ENCODE data around the gene SYNM.
"Not testable (repeated sequence)": the region's sequence is repeated elsewhere in the genome, so short reads cannot be mapped to it uniquely, and the experiment has no call there.

SYNM gene

DNA sequence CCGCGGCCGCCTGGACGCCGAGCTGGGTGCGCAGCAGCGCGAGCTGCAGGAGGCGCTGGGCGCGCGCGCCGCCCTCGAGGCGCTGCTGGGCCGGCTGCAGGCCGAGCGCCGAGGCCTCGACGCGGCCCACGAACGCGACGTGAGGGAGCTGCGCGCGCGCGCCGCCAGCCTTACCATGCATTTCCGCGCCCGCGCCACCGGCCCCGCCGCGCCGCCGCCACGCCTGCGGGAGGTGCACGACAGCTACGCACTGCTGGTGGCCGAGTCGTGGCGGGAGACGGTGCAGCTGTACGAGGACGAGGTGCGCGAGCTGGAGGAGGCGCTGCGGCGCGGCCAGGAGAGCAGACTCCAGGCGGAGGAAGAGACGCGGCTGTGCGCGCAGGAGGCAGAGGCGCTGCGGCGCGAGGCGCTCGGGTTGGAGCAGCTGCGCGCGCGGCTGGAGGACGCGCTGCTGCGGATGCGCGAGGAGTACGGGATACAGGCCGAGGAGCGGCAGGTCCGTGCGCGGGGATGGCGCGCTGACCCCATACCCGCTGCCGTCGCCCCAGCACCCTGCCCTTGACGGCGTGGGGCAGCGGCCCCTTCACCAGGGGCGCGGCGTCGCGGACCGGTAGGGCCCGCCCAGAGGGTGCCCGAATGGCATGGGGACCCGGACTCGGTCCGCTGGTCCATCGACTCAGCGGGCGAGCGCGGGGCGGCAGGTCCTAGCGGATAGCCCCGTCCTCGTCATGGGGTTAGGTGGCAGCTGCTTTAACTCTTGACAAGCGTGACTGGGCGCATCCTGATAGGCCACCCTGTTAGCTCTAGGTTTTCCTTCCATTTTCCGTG, 848 bp downstream of the SYNM start:
- H3K27me3 Mint-ChIP-seq: peaks cover 74% of the 10 kb centered on the region
- peak; percentile 71 for DNase-seq
- peak overlapping the region; percentile 89 for H3K27ac Mint-ChIP-seq

DNA sequence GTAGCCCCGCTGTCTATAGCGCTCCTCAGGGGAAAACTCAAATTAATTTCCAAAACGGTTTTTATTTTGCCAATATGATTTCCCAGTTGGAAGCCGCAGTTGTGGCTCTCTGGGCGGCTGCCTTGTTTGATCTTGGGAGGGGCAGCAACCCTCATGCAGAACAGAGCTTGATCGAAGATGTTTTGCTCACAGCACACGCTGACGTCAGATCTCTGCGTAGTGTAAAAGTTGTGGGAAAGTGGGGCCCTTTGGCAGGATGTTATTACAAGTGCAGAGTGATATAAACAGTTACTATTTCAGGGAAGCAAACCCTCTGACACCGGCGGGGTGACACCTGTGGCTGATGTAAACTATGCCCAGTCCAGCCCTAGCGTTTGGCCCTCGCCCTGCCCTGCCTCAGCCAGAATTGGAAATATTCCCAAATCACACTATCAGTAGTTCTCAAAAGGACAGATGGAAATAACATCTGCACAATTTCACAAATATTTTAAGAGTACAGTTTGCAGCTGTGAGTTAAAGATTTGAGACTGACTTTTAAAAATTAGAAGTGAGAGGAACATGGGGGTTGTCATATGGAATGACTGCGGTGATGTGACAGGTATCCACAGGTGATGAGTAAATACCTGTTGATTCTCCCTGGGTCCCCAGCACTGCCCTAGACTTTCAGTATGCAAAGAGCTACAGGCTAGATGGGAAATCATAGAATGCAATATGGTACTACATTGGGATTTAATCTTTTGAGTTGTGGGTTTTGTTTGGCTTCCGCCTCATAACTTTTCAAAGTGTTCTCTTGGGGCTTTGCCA, 1.7 kb downstream of the SYNM start:
- Mint-ChIP-seq H3K9me3 (no peaks in the 10 kb centered on the region), H3K27ac (peak overlapping the region; percentile 89), H3K36me3 (no peaks in the 10 kb centered on the region), H3K4me1 (peaks cover 45% of the 10 kb centered on the region), H3K4me3 (peak overlapping the region; percentile 61), H3K27me3 (peaks cover 70% of the 10 kb centered on the region)
- CTCF ChIA-PET: interaction anchor here (1.1 to 3.0 kb wide), 5 partner anchors 29 to 117 kb away, joined by 3 to 16 read pairs (median 5); no protein-coding TSS in a partner anchor
- peak; percentile 44 for DNase-seq

More for the DNA sequence above, 848 bp downstream of the SYNM start:
- Mint-ChIP-seq H3K9me3 (no peaks in the 10 kb centered on the region), H3K4me1 (peaks cover 41% of the 10 kb centered on the region), H3K36me3 (no peaks in the 10 kb centered on the region), H3K4me3 (peak overlapping the region; percentile 67)
- CTCF ChIA-PET: interaction anchor here (0.8 to 3.0 kb wide), 15 partner anchors 13 to 371 kb away, joined by 3 to 16 read pairs (median 3); no protein-coding TSS in a partner anchor

DNA sequence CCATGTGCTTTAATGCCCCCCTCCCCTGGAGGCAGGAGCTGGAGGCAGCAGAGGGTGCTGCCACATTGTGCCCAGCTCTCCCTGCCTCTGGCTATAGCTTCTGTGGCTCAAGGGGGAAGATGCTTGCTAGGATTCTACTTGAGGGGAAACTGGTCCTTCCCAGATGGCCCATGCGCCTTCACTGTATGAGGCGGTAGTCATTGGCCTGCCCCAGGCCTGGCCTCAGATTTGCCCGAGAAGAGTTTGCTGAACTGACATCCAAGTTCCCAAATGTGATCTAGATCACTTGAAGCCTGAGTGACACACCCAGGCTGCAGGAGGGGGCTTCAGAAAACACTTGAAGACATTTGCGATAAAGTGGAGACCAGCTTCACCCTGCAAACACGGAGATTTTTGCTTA, 4.1 kb downstream of the SYNM start:
- H3K36me3 Mint-ChIP-seq: no peaks in the 10 kb centered on the region
- peaks cover 44% of the 10 kb centered on the region for H3K4me1 Mint-ChIP-seq
- H3K4me3 Mint-ChIP-seq: no peak overlapping the region
- H3K27me3 Mint-ChIP-seq: peaks cover 50% of the 10 kb centered on the region
- H3K9me3 Mint-ChIP-seq: no peaks in the 10 kb centered on the region
- CTCF ChIA-PET: interaction anchor here (2.1 kb wide), 1 partner anchor 8 kb away, joined by 6 read pairs; no protein-coding TSS in a partner anchor
- DNase-seq: no peak
- H3K27ac Mint-ChIP-seq: no peak overlapping the region

DNA sequence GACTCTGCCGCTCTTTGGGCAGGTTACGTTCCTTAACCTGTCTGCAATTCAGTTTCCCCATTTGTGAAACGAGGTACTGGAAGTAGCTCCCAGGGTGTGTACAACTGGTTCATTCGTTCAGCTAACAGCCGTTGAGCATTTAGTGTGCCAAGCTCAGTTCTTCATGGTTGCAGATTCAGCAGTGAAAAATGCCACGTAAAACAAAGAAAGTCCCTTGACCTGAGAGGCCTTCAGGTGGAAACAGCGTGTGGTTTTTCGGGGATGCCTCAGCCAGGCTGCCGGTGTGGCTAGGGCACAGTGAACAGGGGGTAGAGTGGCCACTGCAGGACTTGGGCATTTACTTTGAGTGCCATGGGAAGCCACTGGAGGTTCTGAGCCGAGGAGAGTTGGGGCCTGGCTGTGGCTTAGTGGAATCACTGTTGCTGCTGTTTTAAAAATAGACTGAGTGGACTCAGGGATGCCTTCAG, 4.7 kb downstream of the SYNM start:
- no peaks in the 10 kb centered on the region for H3K36me3 Mint-ChIP-seq
- no peak for DNase-seq
- no peaks in the 10 kb centered on the region for H3K9me3 Mint-ChIP-seq
- no peak overlapping the region for H3K4me3 Mint-ChIP-seq
- no peak overlapping the region for H3K27ac Mint-ChIP-seq
- H3K27me3 Mint-ChIP-seq: peaks cover 46% of the 10 kb centered on the region
- CTCF ChIA-PET: interaction anchor here (2.1 kb wide), 1 partner anchor 9 kb away, joined by 6 read pairs; no protein-coding TSS in a partner anchor
- H3K4me1 Mint-ChIP-seq: peaks cover 44% of the 10 kb centered on the region

DNA sequence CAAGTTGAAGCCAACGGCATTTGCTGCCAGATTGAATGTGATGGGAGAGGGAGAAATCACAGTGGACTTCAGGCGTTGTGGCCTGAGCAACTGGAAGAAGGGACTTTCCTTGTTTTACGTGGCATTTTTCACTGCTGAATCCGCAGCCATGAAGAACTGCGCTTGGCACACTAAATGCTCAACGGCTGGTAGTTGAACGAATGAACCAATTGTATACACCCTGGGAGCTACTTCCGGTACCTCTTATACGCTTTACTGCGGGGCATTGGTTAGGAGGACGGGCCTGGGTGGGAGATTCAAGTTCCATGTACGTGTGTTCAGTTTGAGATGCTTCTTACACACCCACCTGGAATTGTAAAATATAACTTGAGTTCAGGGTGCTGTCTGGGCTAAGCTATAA, 5.2 kb downstream of the SYNM start:
- Mint-ChIP-seq H3K27me3 (peaks cover 44% of the 10 kb centered on the region), H3K9me3 (no peaks in the 10 kb centered on the region), H3K4me1 (peaks cover 44% of the 10 kb centered on the region), H3K27ac (no peak overlapping the region), H3K36me3 (no peaks in the 10 kb centered on the region), H3K4me3 (no peak overlapping the region)
- CTCF ChIA-PET: interaction anchor here (2.1 kb wide), 1 partner anchor 10 kb away, joined by 6 read pairs; no protein-coding TSS in a partner anchor
- DNase-seq: no peak

DNA sequence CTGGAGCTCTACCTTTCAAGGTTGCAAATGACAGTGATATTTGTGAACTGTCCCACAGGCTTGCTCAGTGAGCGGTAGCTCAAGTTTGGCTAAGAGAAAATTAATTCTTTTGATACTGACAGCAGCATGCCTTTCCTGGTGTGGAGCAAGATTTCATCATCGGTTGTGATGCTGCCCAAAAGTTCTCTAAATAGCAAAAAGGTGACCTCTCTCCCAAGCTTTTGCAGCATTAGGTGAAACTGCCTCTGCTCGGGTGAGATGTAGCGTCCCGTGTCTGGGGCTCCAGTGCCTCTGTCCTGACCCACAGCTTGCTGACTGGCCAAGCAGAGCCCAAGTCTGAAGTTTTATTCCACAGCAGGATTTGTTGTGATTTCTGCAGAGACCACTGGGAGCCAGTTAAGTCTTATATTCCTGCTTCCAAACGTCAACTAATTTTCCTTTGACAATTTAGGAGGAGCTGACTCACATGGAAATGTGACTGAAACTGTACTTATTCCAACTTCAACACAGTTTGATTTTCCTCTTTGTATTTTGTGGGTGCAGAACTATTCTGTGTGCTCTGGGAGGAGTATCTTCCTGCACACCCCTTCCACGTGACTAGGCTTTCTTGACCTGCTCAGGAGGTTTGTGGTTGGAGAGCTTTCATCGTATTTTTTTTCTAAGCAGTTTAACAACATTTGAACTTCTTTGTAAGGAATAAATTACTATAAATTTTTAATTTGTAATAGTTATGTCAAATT, 5.9 kb downstream of the SYNM start:
- DNase-seq: no peak
- Mint-ChIP-seq H3K9me3 (no peaks in the 10 kb centered on the region), H3K27me3 (peaks cover 40% of the 10 kb centered on the region), H3K4me1 (peaks cover 42% of the 10 kb centered on the region), H3K4me3 (no peak overlapping the region), H3K36me3 (no peaks in the 10 kb centered on the region), H3K27ac (no peak overlapping the region)
- CTCF ChIA-PET: interaction anchor here (2.1 kb wide), 1 partner anchor 10 kb away, joined by 6 read pairs; no protein-coding TSS in a partner anchor

DNA sequence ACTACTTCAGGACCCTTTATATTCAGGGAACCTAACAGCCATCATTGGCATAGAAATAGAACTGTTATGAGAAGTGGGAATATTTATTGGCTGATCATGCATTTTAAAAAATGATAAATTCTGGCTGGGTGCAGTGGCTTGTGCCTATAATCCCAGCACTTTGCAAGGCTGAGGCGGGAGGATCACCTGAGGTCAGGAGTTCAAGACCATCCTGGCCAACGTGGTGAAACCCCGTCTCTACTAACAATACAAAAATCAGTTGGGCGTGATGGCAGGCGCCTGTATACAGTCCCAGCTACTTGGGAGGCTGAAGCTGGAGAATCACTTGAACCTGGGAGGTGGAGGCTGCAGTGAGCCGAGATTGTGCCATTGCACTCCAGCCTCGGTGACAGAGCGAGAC, 6.8 kb downstream of the SYNM start:
- DNase-seq, H3K36me3 Mint-ChIP-seq, H3K9me3 Mint-ChIP-seq, H3K4me3 Mint-ChIP-seq, H3K27ac Mint-ChIP-seq, CTCF ChIA-PET: not testable (repeated sequence)
- H3K27me3 Mint-ChIP-seq: peaks cover 31% of the 10 kb centered on the region
- H3K4me1 Mint-ChIP-seq: peaks cover 36% of the 10 kb centered on the region

DNA sequence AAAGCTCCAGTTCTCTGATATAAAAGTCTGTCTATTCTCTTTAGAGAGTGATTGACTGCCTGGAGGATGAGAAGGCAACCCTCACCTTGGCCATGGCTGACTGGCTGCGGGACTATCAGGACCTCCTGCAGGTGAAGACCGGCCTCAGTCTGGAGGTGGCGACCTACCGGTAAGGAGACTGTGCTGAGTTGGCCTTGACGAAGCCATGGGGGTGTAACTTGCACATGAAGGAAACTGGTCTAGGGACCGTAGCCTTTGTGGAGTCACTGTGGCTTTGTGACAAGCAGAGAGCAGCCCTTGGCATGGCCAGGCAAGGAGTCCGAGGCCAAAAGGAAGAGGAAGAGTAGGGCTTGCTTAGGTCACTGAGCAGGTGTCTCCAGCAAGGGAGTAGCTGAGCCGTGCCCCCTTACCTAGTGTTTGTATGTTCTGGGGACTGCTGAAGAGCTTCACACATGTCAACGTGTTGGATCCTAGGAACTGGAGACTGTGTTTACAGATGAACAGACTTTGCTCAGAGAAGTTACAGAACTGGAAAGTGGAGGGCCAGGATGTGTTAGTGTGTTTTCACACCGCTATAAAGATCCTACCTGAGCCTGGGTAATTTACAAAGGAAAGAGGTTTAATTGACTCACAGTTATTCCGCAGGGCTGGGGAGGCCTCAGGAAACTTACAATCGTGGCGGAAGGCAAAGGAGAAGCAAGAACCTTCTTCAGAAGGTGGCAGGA, 8.8 kb downstream of the SYNM start:
- H3K4me1 Mint-ChIP-seq: peaks cover 19% of the 10 kb centered on the region
- H3K27me3 Mint-ChIP-seq: peaks cover 17% of the 10 kb centered on the region
- CTCF ChIA-PET: no interaction called here
- no peaks in the 10 kb centered on the region for H3K9me3 Mint-ChIP-seq
- no peaks in the 10 kb centered on the region for H3K36me3 Mint-ChIP-seq
- no peak overlapping the region for H3K27ac Mint-ChIP-seq
- no peak for DNase-seq
- no peak overlapping the region for H3K4me3 Mint-ChIP-seq

DNA sequence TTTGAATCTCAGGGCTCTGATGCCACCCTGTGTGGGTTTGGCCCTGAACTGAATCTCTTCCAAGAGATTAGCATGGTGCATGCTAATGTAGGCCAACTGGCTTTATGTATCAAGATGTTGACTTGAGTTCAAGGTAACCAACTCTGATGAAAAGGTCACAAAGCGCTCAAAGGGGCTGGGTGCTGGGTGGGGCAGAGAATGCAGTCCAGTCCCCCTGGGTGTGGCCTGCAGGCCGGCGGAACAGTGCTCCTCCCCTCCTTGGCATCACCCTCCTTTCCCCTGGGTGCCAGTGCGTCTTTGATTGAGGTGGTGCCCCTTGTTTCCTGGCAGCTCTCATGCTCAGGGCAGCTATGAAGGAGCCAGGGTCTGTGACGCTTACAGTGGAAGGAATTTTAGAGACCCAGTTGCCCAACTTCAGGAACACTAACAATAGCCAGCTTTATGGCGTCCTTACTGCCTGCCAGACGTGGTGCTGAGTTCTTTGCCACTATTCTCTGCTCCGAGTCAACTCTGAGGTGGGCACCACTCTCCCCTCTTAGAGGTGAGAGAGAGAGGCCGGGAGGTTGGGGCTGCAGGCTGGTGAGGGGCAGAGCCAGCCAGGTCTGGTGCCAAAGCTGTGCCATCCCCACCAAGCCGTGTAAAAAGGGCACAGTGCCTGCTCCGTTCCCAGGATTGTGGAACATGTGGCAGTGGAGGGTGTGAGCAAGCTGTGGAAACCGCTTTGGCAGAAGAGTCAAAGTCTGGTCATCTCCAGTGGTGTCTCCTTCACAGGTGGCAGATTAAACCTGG, 9.8 kb downstream of the SYNM start:
- no peak overlapping the region for H3K4me3 Mint-ChIP-seq
- CTCF ChIA-PET: no interaction called here
- H3K27me3 Mint-ChIP-seq: peaks cover 9% of the 10 kb centered on the region
- H3K9me3 Mint-ChIP-seq: no peaks in the 10 kb centered on the region
- DNase-seq: no peak
- H3K36me3 Mint-ChIP-seq: no peaks in the 10 kb centered on the region
- H3K4me1 Mint-ChIP-seq: peaks cover 13% of the 10 kb centered on the region
- no peak overlapping the region for H3K27ac Mint-ChIP-seq

DNA sequence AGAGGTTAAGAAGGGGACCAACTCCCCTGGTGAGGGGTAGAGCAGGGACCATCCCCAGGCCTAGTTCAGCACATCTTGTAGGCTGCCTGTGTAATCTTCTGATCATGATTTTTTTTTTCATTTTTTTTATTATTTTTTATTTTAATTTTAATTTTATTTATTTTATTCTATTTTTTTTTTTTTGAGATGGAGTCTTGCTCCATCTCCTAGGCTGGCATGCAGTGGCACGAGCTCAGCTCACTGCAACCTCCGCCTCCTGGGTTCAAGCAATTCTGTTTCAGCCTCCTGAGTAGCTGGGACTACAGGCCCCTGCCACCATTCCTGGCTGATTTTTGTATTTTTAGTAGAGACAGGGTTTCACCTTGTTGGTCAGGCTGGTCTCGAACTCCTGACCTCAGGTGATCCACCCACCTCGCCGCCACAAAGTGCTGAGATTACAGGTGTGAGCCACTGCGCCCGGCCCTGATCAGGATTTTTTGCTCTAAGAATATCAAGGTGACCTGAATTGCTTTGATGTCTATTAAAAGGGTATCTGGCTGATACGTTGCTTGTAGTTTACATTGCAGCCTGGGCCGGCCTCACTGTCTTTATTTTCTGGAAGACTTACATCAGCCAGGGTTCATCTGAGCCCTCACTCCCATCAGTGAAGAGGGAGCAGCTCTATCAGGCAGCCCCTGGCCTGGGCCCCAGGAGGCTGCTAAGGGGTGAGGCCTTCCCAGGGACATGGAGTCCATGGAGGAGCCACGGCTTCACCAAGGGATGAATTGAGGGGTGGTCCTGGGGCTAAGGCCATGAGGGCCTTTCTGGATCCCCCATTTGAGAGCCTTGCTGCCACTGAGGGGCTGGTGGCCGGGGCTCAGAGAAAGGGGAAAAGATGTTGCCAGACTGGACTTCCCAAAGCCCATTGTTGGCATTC, 10.7 kb downstream of the SYNM start:
- peaks cover 6% of the 10 kb centered on the region for H3K27me3 Mint-ChIP-seq
- CTCF ChIA-PET: no interaction called here
- no peaks in the 10 kb centered on the region for H3K36me3 Mint-ChIP-seq
- DNase-seq: no peak
- no peaks in the 10 kb centered on the region for H3K9me3 Mint-ChIP-seq
- H3K27ac Mint-ChIP-seq: no peak overlapping the region
- no peak overlapping the region for H3K4me3 Mint-ChIP-seq
- peaks cover 7% of the 10 kb centered on the region for H3K4me1 Mint-ChIP-seq

DNA sequence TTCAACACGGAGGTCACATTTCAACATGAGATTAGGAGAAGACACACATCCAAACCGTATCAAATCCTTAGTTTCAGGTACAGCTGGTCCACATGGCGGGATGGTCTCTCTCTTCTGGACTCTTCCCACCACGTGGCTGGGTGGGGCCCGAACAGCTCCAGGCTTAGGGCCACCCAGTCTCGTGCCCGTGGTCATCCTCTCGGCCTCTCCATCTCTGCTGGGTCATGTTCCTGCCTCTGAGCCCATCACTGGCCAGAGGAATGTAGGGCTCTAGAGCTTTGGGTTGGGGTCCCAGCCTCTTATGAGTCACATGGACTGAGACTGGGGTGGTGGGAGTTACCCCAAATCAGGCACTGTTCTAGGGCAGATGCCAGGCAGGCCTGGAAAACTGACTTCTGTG, 12.2 kb downstream of the SYNM start:
- DNase-seq: no peak
- Mint-ChIP-seq H3K4me1 (no peaks in the 10 kb centered on the region), H3K9me3 (no peaks in the 10 kb centered on the region), H3K4me3 (no peak overlapping the region), H3K36me3 (no peaks in the 10 kb centered on the region), H3K27me3 (peaks cover 7% of the 10 kb centered on the region), H3K27ac (no peak overlapping the region)
- CTCF ChIA-PET: interaction anchor here (1.6 kb wide), 1 partner anchor 16 kb away, joined by 6 read pairs; no protein-coding TSS in a partner anchor
